GM21737 (cell line): ENCODE results near the gene MYF6.

Source experiments
- ATAC-seq: cut with Tn5 transposase; IDR thresholded peaks from one replicate; pipeline ENCODE4 v1.9.1; 2021; ENCODE audit warnings: mild to moderate bottlenecking, moderate library complexity; ENCODE audit not compliant: unreplicated experiment

The MYF6 gene

DNA sequence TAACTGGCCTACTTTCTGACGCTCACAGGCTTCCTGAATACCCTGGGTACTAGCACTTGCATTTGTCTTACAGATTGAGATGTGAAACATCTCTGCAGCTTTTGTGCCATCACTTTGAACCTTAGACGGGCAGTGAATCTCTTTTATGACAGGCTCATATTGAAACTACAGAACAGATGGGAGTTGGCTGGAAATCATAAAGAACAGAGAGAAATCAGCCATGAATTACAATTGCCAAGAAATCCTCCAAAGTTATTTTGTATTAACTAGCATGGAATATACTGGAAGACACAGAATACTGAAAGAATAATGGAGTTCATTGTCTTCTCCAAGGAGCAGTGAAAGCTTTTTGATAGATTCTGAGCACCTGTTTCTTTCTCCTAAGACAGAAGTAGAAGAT, 42.0 kb downstream of the MYF6 start:
- ATAC-seq = no peak

DNA sequence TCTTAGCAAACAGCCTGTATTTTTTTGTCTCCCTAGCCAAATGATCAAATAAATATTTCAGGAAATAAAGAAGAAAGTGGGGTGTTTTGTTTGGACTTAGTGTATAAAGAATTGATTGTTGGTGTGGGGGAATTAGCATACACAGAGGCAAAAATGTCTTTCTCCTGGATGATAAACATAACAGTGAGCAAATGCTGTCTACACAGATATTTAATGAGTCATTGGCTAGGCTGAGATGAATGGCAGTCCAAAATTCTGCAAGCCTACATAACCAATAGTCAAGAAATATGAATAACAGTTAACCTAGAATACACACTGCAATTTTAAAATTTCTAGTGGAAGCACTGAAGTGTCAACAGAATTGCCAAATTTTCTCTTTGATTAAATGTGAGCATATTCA, 45.0 kb downstream of the MYF6 start:
- no peak for ATAC-seq

DNA sequence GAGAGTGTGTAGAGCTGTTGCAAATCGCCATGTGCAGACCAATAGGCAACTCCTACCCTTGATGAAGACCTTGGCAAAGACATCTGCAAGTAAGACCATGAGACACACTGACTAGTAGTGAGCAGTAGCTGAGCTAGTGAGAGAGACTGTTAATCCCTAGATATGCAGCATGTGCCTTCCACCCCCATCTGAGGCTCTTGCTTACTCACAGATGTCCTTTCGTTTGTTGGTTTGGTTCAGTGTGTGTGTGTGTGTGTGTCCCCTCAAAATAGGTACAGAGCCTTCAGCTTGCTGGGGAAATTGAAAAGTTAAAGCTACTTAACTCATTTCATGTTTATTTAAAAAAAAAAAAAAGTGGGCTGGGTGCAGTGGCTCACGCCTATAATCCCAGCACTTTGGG, 46.8 kb downstream of the MYF6 start:
- ATAC-seq = no peak

DNA sequence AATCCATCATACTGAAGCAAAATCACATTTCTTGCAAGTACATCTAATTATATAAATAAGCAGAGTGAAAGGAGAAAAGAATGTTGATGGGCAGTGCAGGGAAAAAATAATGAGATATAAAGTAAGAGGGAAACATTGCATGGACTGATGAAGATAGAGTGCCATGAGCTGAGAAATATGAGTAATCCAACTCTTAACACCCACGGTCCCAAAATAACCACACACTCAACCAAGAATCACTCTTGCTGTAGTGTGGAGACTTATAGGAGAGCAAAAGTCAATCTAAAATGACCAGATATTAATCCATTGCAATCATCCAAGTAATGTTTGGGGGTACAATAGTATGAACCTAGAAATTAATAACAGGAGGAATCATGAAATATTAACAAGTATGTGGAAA, 49.4 kb downstream of the MYF6 start:
- ATAC-seq = no peak
